ENCODE results near the gene PRMT7.

Gene PRMT7

GRCh38 chr16:68342620-68343019 is 31.8 kb downstream of the PRMT7 start:
- no peaks in the 10 kb centered on the region for H3K9me3 ChIP-seq (ENCODE audit: control insufficient read depth, insufficient read depth, low read length)
- H3K36me3 ChIP-seq (ENCODE audit: insufficient read depth, low read length): peaks cover 24% of the 10 kb centered on the region
- no peak overlapping the region for H3K9ac ChIP-seq (ENCODE audit: low read depth, low read length)
- no peaks in the 10 kb centered on the region for H3K4me1 ChIP-seq (ENCODE audit: insufficient read depth, low read length)

DNA sequence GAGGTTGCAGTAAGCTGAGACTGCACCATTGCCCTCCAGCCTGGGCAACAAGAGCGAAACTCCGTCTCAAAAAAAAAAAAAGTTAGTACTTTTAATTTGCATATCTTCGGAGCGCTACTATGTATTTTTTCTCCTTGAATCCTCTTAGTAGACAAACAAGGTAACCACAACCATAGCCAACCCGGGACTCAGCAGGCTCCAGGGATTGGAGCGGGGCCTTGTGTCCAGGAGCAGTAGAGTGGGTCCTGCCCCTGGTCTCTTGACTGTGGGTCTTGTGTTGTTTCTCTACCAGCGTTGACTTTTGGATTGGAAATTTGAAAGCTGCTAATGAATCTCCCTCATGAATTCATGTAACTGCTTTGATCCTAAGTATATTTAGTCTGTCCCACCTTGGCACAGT is 32.3 kb downstream of the PRMT7 start:
- no peaks in the 10 kb centered on the region for H3K4me1 ChIP-seq (ENCODE audit: insufficient read depth, low read length)
- peaks cover 24% of the 10 kb centered on the region for H3K36me3 ChIP-seq (ENCODE audit: insufficient read depth, low read length)

DNA sequence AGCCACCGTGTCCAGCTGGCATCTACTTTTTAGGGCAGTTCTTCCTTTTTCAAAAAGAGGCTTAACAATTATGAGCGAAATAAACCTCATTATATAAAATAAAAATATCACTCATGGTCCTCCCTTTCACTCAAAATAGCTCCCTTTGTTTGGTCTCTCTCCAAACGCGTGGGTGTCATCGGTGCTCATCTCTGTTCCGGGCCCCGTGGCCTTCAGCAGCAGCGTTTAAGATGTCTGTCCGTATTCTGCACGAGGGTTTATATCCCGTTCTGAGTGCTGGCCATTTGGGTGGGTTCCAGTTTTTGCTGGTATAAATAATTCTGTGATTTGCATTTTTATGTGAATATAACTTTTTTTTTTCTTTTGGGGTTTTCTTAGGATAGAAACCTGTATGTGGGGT is 33.4 kb downstream of the PRMT7 start:
- no peak overlapping the region for H3K9ac ChIP-seq (ENCODE audit: low read depth, low read length)
- no peaks in the 10 kb centered on the region for H3K9me3 ChIP-seq (ENCODE audit: control insufficient read depth, insufficient read depth, low read length)
- H3K4me1 ChIP-seq (ENCODE audit: insufficient read depth, low read length): no peaks in the 10 kb centered on the region
- peaks cover 15% of the 10 kb centered on the region for H3K36me3 ChIP-seq (ENCODE audit: insufficient read depth, low read length)

More for the DNA sequence above, 32.3 kb downstream of the PRMT7 start:
- H3K9me3 ChIP-seq (ENCODE audit: control insufficient read depth, insufficient read depth, low read length): no peaks in the 10 kb centered on the region
- H3K9ac ChIP-seq (ENCODE audit: low read depth, low read length): no peak overlapping the region

- Histone ChIP-seq H3K9ac (ENCODE audit: low read depth, low read length) (no peak overlapping the region), H3K4me1 (ENCODE audit: insufficient read depth, low read length) (no peaks in the 10 kb centered on the region), H3K36me3 (ENCODE audit: insufficient read depth, low read length) (peaks cover 11% of the 10 kb centered on the region), H3K9me3 (ENCODE audit: control insufficient read depth, insufficient read depth, low read length) (no peaks in the 10 kb centered on the region)
These were observed 34.6 kb downstream of the PRMT7 start for GRCh38 chr16:68345351-68345810.

- Histone ChIP-seq H3K36me3 (ENCODE audit: insufficient read depth, low read length) (peaks cover 11% of the 10 kb centered on the region), H3K9me3 (ENCODE audit: control insufficient read depth, insufficient read depth, low read length) (no peaks in the 10 kb centered on the region), H3K9ac (ENCODE audit: low read depth, low read length) (no peak overlapping the region), H3K4me1 (ENCODE audit: insufficient read depth, low read length) (no peaks in the 10 kb centered on the region)
These were observed 35.3 kb downstream of the PRMT7 start for GRCh38 chr16:68345958-68346635.

- Histone ChIP-seq H3K9ac (ENCODE audit: low read depth, low read length) (no peak overlapping the region), H3K36me3 (ENCODE audit: insufficient read depth, low read length) (peaks cover 11% of the 10 kb centered on the region), H3K9me3 (ENCODE audit: control insufficient read depth, insufficient read depth, low read length) (no peaks in the 10 kb centered on the region), H3K4me1 (ENCODE audit: insufficient read depth, low read length) (no peaks in the 10 kb centered on the region)
These were observed 36.2 kb downstream of the PRMT7 start for GRCh38 chr16:68346892-68347480.

DNA sequence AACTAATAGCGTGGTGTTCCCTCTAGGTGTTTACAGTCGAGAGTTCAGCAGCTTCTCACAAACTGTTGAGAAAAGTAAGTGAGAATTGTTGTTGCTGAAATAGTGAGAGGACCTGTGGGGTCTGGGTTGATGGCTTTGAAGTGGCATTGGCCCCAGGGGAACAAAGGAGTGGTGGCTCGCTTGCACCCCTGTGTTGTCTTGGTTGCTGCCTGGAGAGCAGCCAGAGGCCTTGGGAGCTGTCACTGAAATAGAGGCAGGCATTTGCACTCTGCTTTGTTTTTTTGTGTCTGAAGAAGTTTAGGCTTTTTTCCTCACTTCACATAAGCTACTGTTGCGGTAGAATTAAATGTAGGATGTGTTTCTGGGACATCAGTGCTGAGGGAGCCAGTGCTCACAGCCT is 36.8 kb downstream of the PRMT7 start:
- Histone ChIP-seq H3K9ac (ENCODE audit: low read depth, low read length) (no peak overlapping the region), H3K4me1 (ENCODE audit: insufficient read depth, low read length) (no peaks in the 10 kb centered on the region), H3K9me3 (ENCODE audit: control insufficient read depth, insufficient read depth, low read length) (no peaks in the 10 kb centered on the region), H3K36me3 (ENCODE audit: insufficient read depth, low read length) (peaks cover 11% of the 10 kb centered on the region)

DNA sequence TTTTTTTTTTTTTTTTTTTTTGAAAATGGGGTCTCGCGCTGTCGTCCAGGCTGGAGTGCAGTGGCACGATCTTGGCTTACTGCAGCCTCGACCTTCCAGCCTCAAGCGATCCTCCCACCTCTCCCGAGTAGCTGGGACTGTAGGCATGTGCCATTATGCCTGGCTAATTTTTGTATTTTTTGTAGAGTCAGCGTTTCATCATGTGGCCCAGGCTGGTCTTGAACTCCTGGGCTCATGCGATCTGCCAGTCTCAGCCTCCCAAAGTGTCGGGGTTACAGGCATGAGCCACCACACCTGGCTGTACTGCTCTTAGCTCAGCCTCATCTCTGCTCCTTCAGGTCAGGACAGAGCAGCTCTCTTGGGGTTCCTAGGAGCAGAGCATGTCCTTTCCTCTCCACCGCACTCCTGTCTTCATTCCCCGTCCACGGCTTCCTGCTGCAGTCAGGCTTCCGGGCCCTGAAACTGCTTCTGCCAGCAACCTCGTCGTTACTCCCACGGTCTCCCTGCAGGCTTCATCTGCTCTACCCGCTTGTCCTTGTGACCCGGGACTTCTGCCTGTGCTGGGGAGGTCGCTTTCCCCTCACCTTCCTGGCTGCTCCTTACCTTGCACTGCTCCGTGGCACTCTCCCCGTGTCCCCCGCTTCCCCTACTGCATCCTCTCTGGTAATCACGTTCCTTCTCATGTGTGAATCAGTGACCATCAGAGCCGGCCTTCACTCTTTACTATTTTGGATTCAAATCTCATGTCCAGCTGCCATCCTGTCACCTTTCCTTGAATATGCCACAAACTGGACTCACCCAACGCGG is 38.0 kb downstream of the PRMT7 start:
- no peak overlapping the region for H3K9ac ChIP-seq (ENCODE audit: low read depth, low read length)
- no peaks in the 10 kb centered on the region for H3K9me3 ChIP-seq (ENCODE audit: control insufficient read depth, insufficient read depth, low read length)
- no peaks in the 10 kb centered on the region for H3K4me1 ChIP-seq (ENCODE audit: insufficient read depth, low read length)
- H3K36me3 ChIP-seq (ENCODE audit: insufficient read depth, low read length): peaks cover 5% of the 10 kb centered on the region; the same call in 1 of the 2 replicates

DNA sequence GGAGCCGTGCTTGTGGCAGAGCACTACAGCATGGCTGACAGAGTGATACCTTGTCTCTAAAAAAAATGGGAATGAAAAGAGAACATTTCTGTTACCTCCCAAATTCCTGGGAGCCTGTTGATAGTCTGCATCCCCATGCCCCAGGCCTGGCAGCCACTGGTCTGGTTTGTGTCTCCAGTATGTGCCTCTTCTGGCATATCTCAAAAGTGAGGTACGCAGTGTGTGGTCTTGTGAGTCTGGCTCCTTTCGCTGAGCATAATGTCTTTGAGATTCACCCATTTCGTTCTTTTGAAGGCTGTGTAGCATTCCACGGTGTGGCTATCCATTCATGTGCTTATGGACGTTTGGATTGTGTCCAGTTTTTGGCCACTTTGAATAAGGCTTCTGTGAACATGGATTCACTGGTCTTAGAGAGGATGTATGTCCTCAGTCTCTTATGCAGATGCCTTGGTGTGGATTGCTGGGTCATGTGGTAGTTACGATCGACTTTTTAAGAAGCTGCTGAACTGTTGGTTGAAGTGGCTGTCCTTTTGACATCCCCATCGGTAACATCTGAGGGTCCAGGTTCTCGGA is 39.1 kb downstream of the PRMT7 start:
- Histone ChIP-seq H3K4me1 (ENCODE audit: insufficient read depth, low read length) (no peaks in the 10 kb centered on the region), H3K9me3 (ENCODE audit: control insufficient read depth, insufficient read depth, low read length) (no peaks in the 10 kb centered on the region), H3K9ac (ENCODE audit: low read depth, low read length) (no peak overlapping the region), H3K36me3 (ENCODE audit: insufficient read depth, low read length) (peaks cover 5% of the 10 kb centered on the region)

- peaks cover 5% of the 10 kb centered on the region; the same call in 1 of the 2 replicates for H3K36me3 ChIP-seq (ENCODE audit: insufficient read depth, low read length)
- H3K9ac ChIP-seq (ENCODE audit: low read depth, low read length): no peak overlapping the region
- no peaks in the 10 kb centered on the region for H3K4me1 ChIP-seq (ENCODE audit: insufficient read depth, low read length)
- no peaks in the 10 kb centered on the region for H3K9me3 ChIP-seq (ENCODE audit: control insufficient read depth, insufficient read depth, low read length)
These were observed 40.1 kb downstream of the PRMT7 start for GRCh38 chr16:68350813-68351350.

GRCh38 chr16:68351463-68351862 is 40.6 kb downstream of the PRMT7 start:
- Histone ChIP-seq H3K36me3 (ENCODE audit: insufficient read depth, low read length) (peaks cover 5% of the 10 kb centered on the region; the same call in 1 of the 2 replicates), H3K9ac (ENCODE audit: low read depth, low read length) (no peak overlapping the region), H3K9me3 (ENCODE audit: control insufficient read depth, insufficient read depth, low read length) (no peaks in the 10 kb centered on the region), H3K4me1 (ENCODE audit: insufficient read depth, low read length) (no peaks in the 10 kb centered on the region)

DNA sequence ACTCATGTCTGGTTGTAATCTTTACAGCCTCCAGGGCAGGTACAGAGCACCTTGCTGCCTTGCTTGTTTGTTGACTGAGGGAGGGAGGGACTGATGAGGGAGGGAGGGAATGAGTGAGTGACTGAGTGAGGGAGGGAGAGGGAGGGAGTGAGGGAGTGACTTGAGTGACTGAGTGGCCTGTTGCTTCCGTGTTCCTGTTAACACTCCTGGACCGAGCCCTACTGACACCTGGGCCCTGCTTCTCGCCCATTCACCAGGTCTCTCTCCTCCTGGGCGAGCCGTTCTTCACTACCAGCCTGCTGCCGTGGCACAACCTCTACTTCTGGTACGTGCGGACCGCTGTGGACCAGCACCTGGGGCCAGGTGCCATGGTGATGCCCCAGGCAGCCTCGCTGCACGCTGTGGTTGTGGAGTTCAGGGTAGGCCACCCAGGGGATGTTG is 41.2 kb downstream of the PRMT7 start:
- no peaks in the 10 kb centered on the region for H3K4me1 ChIP-seq (ENCODE audit: insufficient read depth, low read length)
- H3K9me3 ChIP-seq (ENCODE audit: control insufficient read depth, insufficient read depth, low read length): no peaks in the 10 kb centered on the region
- H3K9ac ChIP-seq (ENCODE audit: low read depth, low read length): no peak overlapping the region
- H3K36me3 ChIP-seq (ENCODE audit: insufficient read depth, low read length): peaks cover 5% of the 10 kb centered on the region

GRCh38 chr16:68353366-68353765 is 42.5 kb downstream of the PRMT7 start:
- Histone ChIP-seq H3K9me3 (ENCODE audit: control insufficient read depth, insufficient read depth, low read length) (no peaks in the 10 kb centered on the region), H3K9ac (ENCODE audit: low read depth, low read length) (no peak overlapping the region), H3K4me1 (ENCODE audit: insufficient read depth, low read length) (no peaks in the 10 kb centered on the region), H3K36me3 (ENCODE audit: insufficient read depth, low read length) (peaks cover 2% of the 10 kb centered on the region)

- H3K36me3 ChIP-seq (ENCODE audit: insufficient read depth, low read length): peaks cover 2% of the 10 kb centered on the region
- H3K4me1 ChIP-seq (ENCODE audit: insufficient read depth, low read length): no peaks in the 10 kb centered on the region
- H3K9ac ChIP-seq (ENCODE audit: low read depth, low read length): no peak overlapping the region
- H3K9me3 ChIP-seq (ENCODE audit: control insufficient read depth, insufficient read depth, low read length): no peaks in the 10 kb centered on the region
These were observed 44.0 kb downstream of the PRMT7 start for GRCh38 chr16:68354816-68355215.
